K562 (cell line): ENCODE data around the gene CTNS. TPM values are rescaled to one million over a fixed set of nuclear protein-coding genes. Genes with fewer than 3 reads are reported as not detected.

ENCODE experiments used
- ATF3 ChIP-seq, 2 experiments: fragments of 450-650 bp in 1 of 2; sonication (generic) in 1 of 2; formaldehyde crosslinking in 1 of 2; IDR thresholded peaks in 1 of 2; conservative IDR thresholded peaks in 1 of 2; 2 replicates each; pipeline versions ENCODE4 v1.6.1 to v1.8.1; 2016 to 2023; ENCODE audit warnings: mild to moderate bottlenecking in 2 of 2, moderate library complexity in 2 of 2, inconsistent platforms in 1 of 2, missing genetic modification reagents in 1 of 2
- CBX3 ChIP-seq, 2 experiments: IDR thresholded peaks; 1 replicate in 1 of 2; 2 replicates in 1 of 2; pipeline ENCODE4 v1.6.1; 2012; ENCODE audit warnings: inconsistent platforms in 2 of 2, low read length in 2 of 2, borderline replicate concordance in 1 of 2, control low read depth in 1 of 2
- ETV5 ChIP-seq: sonication (generic); formaldehyde crosslinking; IDR thresholded peaks from 2 replicates; pipeline ENCODE4 v1.4.0; 2020; ENCODE audit warnings: low read depth, mild to moderate bottlenecking, missing genetic modification reagents
- FOSL1 ChIP-seq: fragments of 200-800 bp; sonication (Bioruptor generic); conservative IDR thresholded peaks from 2 replicates; pipeline ENCODE4 v1.6.1; 2016; ENCODE audit warnings: missing genetic modification characterization, missing compliant biosample characterization
- FOXA3 ChIP-seq, 2 experiments: fragments of 450-650 bp in 1 of 2; sonication (generic) in 1 of 2; formaldehyde crosslinking; IDR thresholded peaks in 1 of 2; conservative IDR thresholded peaks in 1 of 2; 2 replicates each; pipeline versions ENCODE4 v1.4.0 to v1.8.0; 2020 to 2022; ENCODE audit warnings: mild to moderate bottlenecking in 2 of 2, missing genetic modification reagents in 1 of 2
- HNRNPUL1 ChIP-seq: fragments of 200-400 bp; formaldehyde crosslinking; IDR thresholded peaks from 2 replicates; pipeline ENCODE4 v1.6.1; 2017; ENCODE audit warnings: low read length
- ILF3 ChIP-seq: fragments of 450-650 bp; IDR thresholded peaks from 2 replicates; pipeline ENCODE4 v1.6.1; 2018; ENCODE audit warnings: antibody characterized with exemption, mild to moderate bottlenecking, moderate library complexity, borderline replicate concordance
- NCOA6 ChIP-seq: fragments of 450-650 bp; IDR thresholded peaks from 2 replicates; pipeline ENCODE4 v1.6.1; 2017; ENCODE audit warnings: mild to moderate bottlenecking
- NEUROD1 ChIP-seq: fragments of 150-350 bp; IDR thresholded peaks from 2 replicates; pipeline ENCODE4 v1.6.1; 2014; ENCODE audit warnings: borderline replicate concordance, low read length, low read depth; ENCODE audit not compliant: partially characterized antibody
- NFATC3 ChIP-seq: fragments of 450-650 bp; IDR thresholded peaks from 2 replicates; pipeline ENCODE4 v1.6.1; 2017; ENCODE audit warnings: mild to moderate bottlenecking
- NFE2 ChIP-seq: IDR thresholded peaks from 2 replicates; pipeline ENCODE4 v1.6.1; 2014; ENCODE audit warnings: antibody characterized with exemption, low read depth
- POLR2A ChIP-seq: fragments of 450-650 bp; conservative IDR thresholded peaks from 2 replicates; pipeline ENCODE4 v1.6.1; 2016
- SETDB1 ChIP-seq: IDR thresholded peaks from one replicate; pipeline ENCODE4 v1.6.1; 2012; ENCODE audit warnings: low read length, control low read depth, inconsistent platforms
- SFPQ ChIP-seq: fragments of 200-400 bp; formaldehyde crosslinking; IDR thresholded peaks from 2 replicates; pipeline ENCODE4 v1.6.1; 2017; ENCODE audit warnings: mild to moderate bottlenecking, low read depth, low read length, moderate library complexity
- SIX5 ChIP-seq, 2 experiments: IDR thresholded peaks; 2 replicates each; pipeline ENCODE4 v1.6.1; 2011; ENCODE audit warnings: low read length in 2 of 2, borderline replicate concordance in 1 of 2, low read depth in 1 of 2, mild to moderate bottlenecking in 1 of 2, moderate library complexity in 1 of 2; ENCODE audit not compliant: insufficient read depth in 1 of 2
- SMARCB1 ChIP-seq: IDR thresholded peaks from 2 replicates; pipeline ENCODE4 v1.6.1; 2011; ENCODE audit warnings: improper control_type of control experiment, low read depth; ENCODE audit not compliant: insufficient read length
- ZNF140 ChIP-seq: fragments of 250-450 bp; sonication (Bioruptor Pico); IDR thresholded peaks from 2 replicates; pipeline ENCODE4 v1.8.0; 2021; ENCODE audit warnings: moderate library complexity, mild to moderate bottlenecking, inconsistent platforms
- ZNF551 ChIP-seq: fragments of 250-450 bp; sonication (Bioruptor Pico); IDR thresholded peaks from 2 replicates; pipeline ENCODE4 v1.5.0; 2021; ENCODE audit warnings: mild to moderate bottlenecking, moderate library complexity
- polyA plus RNA-seq, 8 experiments: library from polyadenylated mRNA; depleted of rRNA in 4 of 8; stranded (reverse) in 5 of 8; unstranded in 3 of 8; fragments of >200 nt; fragmentation: Nextera tagmentation in 2 of 8; fragmentation: Illumina TruSeq in 1 of 8; extraction: Ambion mirVana in 2 of 8; extraction: Trizol in 1 of 8; gene quantifications; 2 replicates each; pipeline versions ENCODE4 v1.2.1 to v1.2.3, GENCODE V29; 2011 to 2014; ENCODE audit warnings: inconsistent platforms in 1 of 8, missing spikeins in 1 of 8
- total RNA-seq, 7 experiments: library from RNA; depleted of rRNA in 6 of 7; stranded (reverse); fragments of >200 nt in 6 of 7; fragmentation: Illumina TruSeq in 2 of 7; extraction: Trizol in 2 of 7; gene quantifications; 2 replicates each; pipeline versions ENCODE4 v1.2.1 to v1.2.3, GENCODE V29; 2011 to 2021; ENCODE audit warnings: low replicate concordance in 1 of 7
- TF ChIP-seq, protein P1 (sequence below): fragments of 450-650 bp; IDR thresholded peaks from 2 replicates; pipeline ENCODE4 v1.6.1; 2016
- TF ChIP-seq, protein P2 (sequence below): fragments of 450-650 bp; formaldehyde crosslinking; conservative IDR thresholded peaks from 2 replicates; pipeline ENCODE4 v1.4.0; 2022; ENCODE audit warnings: mild to moderate bottlenecking, missing genetic modification characterization

Gene CTNS
- total and polyA plus RNA-seq, 9 of the 15 experiments (the other 6 are each of a cell fraction or from before 2014, with no cell fraction given), result 0.66 to 8.4 (median 4.9) TPM

DNA sequence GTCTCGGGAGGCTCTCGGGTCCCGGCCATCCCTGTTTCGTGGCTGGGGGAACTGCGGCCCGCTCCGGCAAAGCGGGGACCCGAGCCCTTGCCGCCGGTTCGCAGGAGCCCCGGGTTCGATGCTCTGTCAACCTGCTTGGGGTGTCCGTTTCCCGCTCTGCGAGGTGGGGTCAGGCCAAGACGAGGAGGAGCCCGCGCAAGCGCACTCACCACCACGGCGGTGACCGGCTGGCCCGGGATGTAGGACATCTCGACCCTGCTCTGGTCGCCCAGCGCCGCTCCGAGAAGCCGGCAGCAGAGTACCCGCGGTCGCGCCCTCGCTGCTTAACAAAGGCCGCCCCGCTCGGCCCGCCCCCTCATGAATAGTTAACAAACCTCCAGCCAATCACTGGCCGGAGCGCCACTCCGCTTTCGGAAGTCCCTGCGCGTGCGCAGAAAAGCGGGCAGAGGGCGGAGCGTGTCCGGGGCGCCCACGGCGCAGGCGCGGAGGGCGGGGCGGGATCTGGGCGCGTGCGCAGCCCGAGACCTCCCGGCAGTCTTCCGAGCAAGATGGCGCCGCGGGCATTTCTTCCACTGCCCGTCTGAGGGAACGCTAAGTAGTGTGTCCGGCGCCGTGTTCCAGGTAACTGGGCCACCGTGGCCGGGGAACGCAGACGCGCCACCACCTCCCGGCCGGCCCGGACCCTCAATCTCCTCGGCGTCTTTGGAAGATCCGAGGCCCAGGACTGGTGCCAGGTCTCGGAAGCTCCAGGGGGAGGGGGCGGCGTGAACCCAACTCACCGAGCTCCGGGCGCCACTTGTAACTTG, 31.9 kb downstream of the CTNS start, which contains the start of the genes EMC6 and TAX1BP3 (continued):
- no peak for TF ChIP-seq NEUROD1
- TF ChIP-seq, protein P1, sequence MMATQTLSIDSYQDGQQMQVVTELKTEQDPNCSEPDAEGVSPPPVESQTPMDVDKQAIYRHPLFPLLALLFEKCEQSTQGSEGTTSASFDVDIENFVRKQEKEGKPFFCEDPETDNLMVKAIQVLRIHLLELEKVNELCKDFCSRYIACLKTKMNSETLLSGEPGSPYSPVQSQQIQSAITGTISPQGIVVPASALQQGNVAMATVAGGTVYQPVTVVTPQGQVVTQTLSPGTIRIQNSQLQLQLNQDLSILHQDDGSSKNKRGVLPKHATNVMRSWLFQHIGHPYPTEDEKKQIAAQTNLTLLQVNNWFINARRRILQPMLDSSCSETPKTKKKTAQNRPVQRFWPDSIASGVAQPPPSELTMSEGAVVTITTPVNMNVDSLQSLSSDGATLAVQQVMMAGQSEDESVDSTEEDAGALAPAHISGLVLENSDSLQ, result no peak
- no peak for TF ChIP-seq ETV5
- TF ChIP-seq ZNF140 (CRISPR knock-in tag), result no peak
- no peak for TF ChIP-seq SMARCB1
- TF ChIP-seq SETDB1, result no peak
- TF ChIP-seq HNRNPUL1, result no peak
- no peak for TF ChIP-seq ZNF551 (CRISPR knock-in tag)
- TF ChIP-seq ATF3 (IDR thresholded peaks at IDR 0.05), result no peak
- no peak for TF ChIP-seq ATF3 (CRISPR knock-in tag; conservative IDR thresholded peaks at IDR 0.05)
- no peak for TF ChIP-seq NFATC3
- peak; percentile 65 for TF ChIP-seq FOSL1 (tag)
- TF ChIP-seq, protein P2, sequence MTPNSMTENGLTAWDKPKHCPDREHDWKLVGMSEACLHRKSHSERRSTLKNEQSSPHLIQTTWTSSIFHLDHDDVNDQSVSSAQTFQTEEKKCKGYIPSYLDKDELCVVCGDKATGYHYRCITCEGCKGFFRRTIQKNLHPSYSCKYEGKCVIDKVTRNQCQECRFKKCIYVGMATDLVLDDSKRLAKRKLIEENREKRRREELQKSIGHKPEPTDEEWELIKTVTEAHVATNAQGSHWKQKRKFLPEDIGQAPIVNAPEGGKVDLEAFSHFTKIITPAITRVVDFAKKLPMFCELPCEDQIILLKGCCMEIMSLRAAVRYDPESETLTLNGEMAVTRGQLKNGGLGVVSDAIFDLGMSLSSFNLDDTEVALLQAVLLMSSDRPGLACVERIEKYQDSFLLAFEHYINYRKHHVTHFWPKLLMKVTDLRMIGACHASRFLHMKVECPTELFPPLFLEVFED (CRISPR knock-in tag), result no peak
- TF ChIP-seq SFPQ, result no peak
- no peak for TF ChIP-seq FOXA3 (CRISPR knock-in tag; conservative IDR thresholded peaks at IDR 0.05 in 1 of 2, IDR thresholded peaks at IDR 0.05 in 1 of 2)
- peak; percentile 88 for TF ChIP-seq POLR2A
- TF ChIP-seq NFE2, result no peak
- TF ChIP-seq CBX3 (IDR thresholded peaks at IDR 0.05; ENCODE audit: borderline replicate concordance in 1 of 2, low read length in 2 of 2), result no peak
- TF ChIP-seq ILF3, result no peak
- TF ChIP-seq NCOA6, result no peak
- no peak for TF ChIP-seq SIX5 (IDR thresholded peaks at IDR 0.05; ENCODE audit: borderline replicate concordance in 1 of 2, insufficient read depth in 1 of 2, low read depth in 1 of 2, low read length in 2 of 2)
